Measurements from ENCODE around the gene MESP1.

MESP1 gene

DNA sequence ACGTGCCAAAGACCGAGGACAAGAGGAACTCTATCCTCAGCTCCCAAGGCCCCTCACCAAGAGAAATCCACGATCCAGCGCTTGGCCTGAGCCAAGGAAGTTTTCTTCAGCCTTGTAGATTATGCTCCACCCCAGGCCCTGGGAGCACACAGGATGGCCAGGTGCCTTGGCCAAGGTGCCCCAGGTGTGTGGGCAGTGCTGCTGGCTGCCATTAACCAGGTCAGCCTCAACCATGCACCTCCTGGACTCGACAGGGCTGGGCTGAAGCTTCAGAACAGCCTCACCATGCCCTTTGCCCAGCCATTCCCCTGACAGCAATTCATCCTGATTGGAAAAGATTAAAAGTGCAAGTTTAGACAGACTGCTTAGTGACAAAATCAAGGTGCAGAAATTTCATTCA is 10.9 kb upstream of the MESP1 start:
- no peak overlapping the region for H3K4me3 ChIP-seq (ENCODE audit: low read depth, low read length)
- TF ChIP-seq, protein P1, sequence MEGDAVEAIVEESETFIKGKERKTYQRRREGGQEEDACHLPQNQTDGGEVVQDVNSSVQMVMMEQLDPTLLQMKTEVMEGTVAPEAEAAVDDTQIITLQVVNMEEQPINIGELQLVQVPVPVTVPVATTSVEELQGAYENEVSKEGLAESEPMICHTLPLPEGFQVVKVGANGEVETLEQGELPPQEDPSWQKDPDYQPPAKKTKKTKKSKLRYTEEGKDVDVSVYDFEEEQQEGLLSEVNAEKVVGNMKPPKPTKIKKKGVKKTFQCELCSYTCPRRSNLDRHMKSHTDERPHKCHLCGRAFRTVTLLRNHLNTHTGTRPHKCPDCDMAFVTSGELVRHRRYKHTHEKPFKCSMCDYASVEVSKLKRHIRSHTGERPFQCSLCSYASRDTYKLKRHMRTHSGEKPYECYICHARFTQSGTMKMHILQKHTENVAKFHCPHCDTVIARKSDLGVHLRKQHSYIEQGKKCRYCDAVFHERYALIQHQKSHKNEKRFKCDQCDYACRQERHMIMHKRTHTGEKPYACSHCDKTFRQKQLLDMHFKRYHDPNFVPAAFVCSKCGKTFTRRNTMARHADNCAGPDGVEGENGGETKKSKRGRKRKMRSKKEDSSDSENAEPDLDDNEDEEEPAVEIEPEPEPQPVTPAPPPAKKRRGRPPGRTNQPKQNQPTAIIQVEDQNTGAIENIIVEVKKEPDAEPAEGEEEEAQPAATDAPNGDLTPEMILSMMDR (IDR thresholded peaks at IDR 0.05; ENCODE audit: insufficient read depth, low read length, missing control alignments), result no peak
- ChIA-PET CTCF (interaction anchor here (1.0 to 30.0 kb wide), 33 partner anchors 10 to 325 kb away, joined by 3 to 842 read pairs (median 6); partner anchors contain the start of genes AP3S2, ARPIN, MESP1 and MESP2), POLR2A (interaction anchor here (1.1 kb wide), 1 partner anchor 11 kb away, joined by 3 read pairs; no protein-coding TSS in a partner anchor)
- DNase-seq (ENCODE audit: low read depth, low spot score), result no peak

DNA sequence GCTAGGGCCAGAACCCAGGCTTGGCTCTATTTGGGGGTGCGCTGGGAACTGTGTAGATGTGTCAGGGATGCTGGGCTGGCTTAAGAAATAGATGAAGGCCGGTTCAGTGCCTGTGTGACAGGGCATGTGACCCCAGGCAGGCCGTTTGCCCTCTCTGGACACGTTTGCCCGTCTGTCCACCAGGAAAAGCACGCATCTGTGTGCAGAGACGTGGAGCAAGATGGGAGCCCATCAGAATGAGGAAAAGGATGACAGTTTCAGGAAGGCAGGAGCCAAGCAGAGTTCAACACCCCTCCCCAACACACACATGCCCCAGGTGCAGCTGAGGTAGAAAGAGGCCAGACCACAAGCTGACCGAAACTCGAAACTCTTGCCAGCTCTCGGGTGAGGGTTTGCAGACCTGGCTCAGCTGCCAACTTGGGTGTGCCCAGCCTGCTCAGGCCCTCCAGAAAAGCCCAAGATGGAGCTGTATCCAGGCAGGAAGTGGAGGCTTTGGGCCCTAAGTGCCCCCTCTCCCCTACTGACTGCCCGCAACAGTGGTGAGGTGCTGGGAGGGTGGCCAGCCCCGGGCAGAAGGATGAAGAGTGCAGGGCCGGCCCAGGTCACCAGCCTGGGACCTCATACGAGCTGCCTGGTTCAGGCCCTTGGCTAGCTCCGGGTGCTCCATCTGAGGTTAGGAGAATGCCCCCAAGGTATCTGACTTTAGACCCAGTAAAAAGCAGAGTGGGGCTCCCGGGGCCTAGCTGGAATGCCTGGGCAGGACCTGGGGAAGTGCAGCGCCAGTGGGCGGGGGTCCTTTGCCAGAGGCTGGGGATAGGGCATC is 10.2 kb upstream of the MESP1 start:
- DNase-seq (ENCODE audit: low read depth, low spot score), result no peak
- CTCF ChIA-PET, result interaction anchor here (0.5 to 30.0 kb wide), 52 partner anchors 11 to 343 kb away, joined by 3 to 842 read pairs (median 5); partner anchors contain the start of genes AP3S2, ARPIN, MESP1 and MESP2
- POLR2A ChIA-PET, result interaction anchor here (0.7 to 1.1 kb wide), 3 partner anchors 12 to 133 kb away, joined by 3 read pairs; partner anchors contain the start of gene AP3S2
- TF ChIP-seq, protein P1 (IDR thresholded peaks at IDR 0.05; ENCODE audit: insufficient read depth, low read length, missing control alignments), result no peak
- H3K4me3 ChIP-seq (ENCODE audit: low read depth, low read length), result no peak overlapping the region

DNA sequence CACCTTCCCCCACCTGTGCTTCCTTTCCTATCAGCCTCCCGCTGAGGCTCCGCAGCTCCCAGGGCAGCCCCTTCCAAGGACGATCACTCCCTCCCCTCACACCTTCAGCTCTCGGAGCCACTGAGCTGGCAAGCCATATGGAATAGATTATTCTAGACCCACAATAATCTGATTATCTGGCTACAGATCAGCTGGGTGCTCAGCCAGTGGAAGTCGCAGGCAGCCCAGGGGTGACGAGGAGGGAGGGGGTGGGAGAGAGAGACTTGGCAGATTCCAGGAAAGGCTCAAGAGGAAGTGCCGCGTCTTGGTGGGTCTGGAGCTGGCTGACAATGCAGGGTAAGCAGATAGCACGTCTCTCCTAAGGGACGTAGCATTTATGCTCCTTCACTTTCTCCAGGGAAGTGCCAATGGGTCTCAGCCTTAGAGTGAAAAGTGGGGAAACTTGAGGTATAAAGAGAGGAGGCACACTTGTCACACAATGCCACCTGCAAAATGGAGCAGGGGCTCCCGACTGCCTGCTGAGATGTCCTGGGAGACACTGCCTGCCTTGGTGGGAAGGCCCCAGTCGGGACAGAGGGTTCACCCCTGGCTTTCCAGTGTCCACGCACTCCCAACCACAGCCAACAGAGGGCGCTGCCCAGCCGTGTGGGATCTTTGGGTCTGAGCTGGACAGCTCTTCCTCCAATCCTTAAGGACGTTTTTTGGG is 9.4 kb upstream of the MESP1 start:
- DNase-seq (ENCODE audit: low read depth, low spot score), result no peak
- ChIA-PET CTCF (interaction anchor here (0.5 to 30.0 kb wide), 51 partner anchors 10 to 344 kb away, joined by 3 to 842 read pairs (median 5); partner anchors contain the start of genes AP3S2, ARPIN, MESP1 and MESP2), POLR2A (interaction anchor here (0.7 to 1.1 kb wide), 3 partner anchors 13 to 133 kb away, joined by 3 read pairs; partner anchors contain the start of gene AP3S2)
- TF ChIP-seq, protein P1 (IDR thresholded peaks at IDR 0.05; ENCODE audit: insufficient read depth, low read length, missing control alignments), result peak; percentile 99
- no peak overlapping the region for H3K4me3 ChIP-seq (ENCODE audit: low read depth, low read length)

DNA sequence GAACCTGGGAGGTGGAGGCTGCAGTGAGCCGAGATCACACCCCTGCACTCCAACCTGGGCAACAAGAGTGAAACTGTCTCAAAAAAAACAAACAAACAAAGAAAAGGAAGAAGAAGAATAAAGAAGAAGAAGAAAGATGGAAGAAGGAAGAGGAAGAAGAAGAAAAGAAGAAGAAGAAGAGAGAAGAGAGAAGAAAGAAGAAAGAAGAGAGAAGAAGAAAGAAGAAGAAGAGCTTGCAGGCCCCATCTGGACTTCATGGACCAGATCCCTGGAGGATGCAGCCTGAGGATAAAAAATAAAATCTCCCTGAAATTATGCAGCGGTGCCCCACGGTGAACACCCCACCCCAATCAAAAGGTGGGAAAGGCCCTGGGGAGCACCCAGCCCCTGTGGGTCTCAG is 8.8 kb upstream of the MESP1 start:
- TF ChIP-seq, protein P1 (IDR thresholded peaks at IDR 0.05; ENCODE audit: insufficient read depth, low read length, missing control alignments), result no peak
- POLR2A ChIA-PET, result no interaction called here
- DNase-seq (ENCODE audit: low read depth, low spot score), result no peak
- CTCF ChIA-PET, result interaction anchor here (1.0 to 30.0 kb wide), 25 partner anchors 9 to 244 kb away, joined by 3 to 842 read pairs (median 10); partner anchors contain the start of genes AP3S2, ARPIN, MESP1 and MESP2
- no peak overlapping the region for H3K4me3 ChIP-seq (ENCODE audit: low read depth, low read length)

DNA sequence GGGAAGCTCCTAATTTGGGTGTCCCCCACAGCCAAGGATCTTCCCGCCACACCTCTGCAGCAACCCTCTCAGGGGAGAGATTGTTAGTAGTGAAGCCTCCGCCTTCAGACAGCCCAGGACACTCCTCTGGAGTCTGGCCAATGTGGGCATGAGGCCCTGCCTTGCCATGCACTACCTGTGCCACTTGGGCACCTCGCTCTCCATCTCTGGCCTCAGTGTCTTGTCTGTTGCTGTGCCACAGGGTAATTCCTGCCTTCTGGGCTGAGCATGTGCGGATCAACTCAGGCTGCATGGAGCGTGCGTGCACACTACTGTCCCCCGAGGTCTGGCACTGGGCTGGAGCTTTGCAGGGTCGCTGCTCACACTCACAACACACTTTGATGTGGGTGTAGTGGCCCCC is 7.9 kb upstream of the MESP1 start:
- DNase-seq (ENCODE audit: low read depth, low spot score), result no peak
- ChIA-PET POLR2A (no interaction called here), CTCF (interaction anchor here (1.6 to 30.0 kb wide), 7 partner anchors 8 to 131 kb away, joined by 4 to 842 read pairs (median 86); partner anchors contain the start of genes AP3S2, MESP1 and MESP2)
- TF ChIP-seq, protein P1 (IDR thresholded peaks at IDR 0.05; ENCODE audit: insufficient read depth, low read length, missing control alignments), result no peak
- no peak overlapping the region for H3K4me3 ChIP-seq (ENCODE audit: low read depth, low read length)

All from AG04449 (cell line).